ENCODE data around the gene SLC6A5. TPM values are rescaled to one million over a fixed set of nuclear protein-coding genes. Genes with fewer than 3 reads are reported as not detected.
"Not testable (repeated sequence)": the region's sequence is repeated elsewhere in the genome, so short reads cannot be mapped to it uniquely, and the experiment has no call there.

The SLC6A5 gene
- total RNA-seq, 1 experiment from 2014 or later, result not detected

DNA sequence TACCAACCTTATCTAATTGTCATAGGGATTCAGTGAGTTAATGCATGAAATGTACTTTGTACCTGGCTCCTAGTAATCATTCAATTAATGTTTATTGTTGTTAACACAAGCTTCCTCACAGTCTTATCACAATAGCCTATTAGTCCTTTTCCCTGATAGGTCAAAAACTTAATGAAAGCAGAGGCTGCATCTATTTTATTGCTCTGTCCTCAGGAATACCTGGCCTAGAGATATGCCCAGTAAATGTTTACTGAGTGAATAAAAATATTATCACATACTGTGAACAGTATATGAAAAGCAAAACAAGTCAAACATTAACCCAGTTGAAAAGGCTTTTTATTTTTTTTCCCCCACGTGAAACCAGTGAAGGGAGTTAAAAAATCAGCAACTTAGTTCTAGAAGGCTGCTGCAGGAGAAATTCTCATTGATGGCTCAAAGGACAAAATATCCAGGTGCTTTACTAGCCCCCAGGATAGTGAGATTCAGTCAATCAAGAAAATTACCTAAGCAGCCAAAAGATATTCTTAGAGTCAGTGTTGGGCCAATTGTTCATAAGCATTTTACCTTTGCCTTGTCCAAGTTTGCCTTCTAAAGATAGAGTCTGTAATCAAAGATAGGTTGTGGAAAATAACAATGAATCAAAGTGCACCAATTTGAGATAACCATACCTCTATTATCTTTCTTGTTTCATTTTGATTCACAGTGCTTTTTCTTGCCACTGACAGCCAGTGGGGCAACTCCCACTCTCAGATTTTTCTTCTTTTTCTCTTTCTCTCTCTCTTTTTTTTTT is 34.4 kb upstream of the SLC6A5 start:
- H4K20me1 ChIP-seq (ENCODE audit: control insufficient read depth, insufficient read depth, insufficient read length), result no peaks in the 10 kb centered on the region
- H3T11ph ChIP-seq (ENCODE audit: low read length), result no peak overlapping the region
- no peak overlapping the region for H2BK120ac ChIP-seq (ENCODE audit: low read depth, low read length, poor library complexity, severe bottlenecking)
- no peak overlapping the region for H2BK20ac ChIP-seq (ENCODE audit: low read depth, low read length, poor library complexity, severe bottlenecking)
- H3K79me2 ChIP-seq (ENCODE audit: insufficient read depth, low read length), result no peaks in the 10 kb centered on the region
- Mint-ChIP-seq H3K4me3 (no peak overlapping the region), H3K27ac (no peak overlapping the region), H3K9me3 (no peaks in the 10 kb centered on the region), H3K36me3 (ENCODE audit: insufficient read depth in 1 of 3, low read depth in 3 of 3) (no peaks in the 10 kb centered on the region), H3K27me3 (ENCODE audit: low read depth) (peaks cover 6% of the 10 kb centered on the region), H3K4me1 (no peaks in the 10 kb centered on the region)
- H3K9ac ChIP-seq (ENCODE audit: extremely low read depth, insufficient read length, low read length), result no peak overlapping the region
- H3K23ac ChIP-seq (ENCODE audit: insufficient read length, low read depth, low read length), result no peak overlapping the region
- H3K4me1 ChIP-seq (ENCODE audit: insufficient read depth, low read length), result no peaks in the 10 kb centered on the region
- no CpG with 5 or more reads among the region's 1 CpG for WGBS (ENCODE audit: extremely low coverage, insufficient read length, low lambda C conversion rate)
- TF ChIP-seq, protein P1, sequence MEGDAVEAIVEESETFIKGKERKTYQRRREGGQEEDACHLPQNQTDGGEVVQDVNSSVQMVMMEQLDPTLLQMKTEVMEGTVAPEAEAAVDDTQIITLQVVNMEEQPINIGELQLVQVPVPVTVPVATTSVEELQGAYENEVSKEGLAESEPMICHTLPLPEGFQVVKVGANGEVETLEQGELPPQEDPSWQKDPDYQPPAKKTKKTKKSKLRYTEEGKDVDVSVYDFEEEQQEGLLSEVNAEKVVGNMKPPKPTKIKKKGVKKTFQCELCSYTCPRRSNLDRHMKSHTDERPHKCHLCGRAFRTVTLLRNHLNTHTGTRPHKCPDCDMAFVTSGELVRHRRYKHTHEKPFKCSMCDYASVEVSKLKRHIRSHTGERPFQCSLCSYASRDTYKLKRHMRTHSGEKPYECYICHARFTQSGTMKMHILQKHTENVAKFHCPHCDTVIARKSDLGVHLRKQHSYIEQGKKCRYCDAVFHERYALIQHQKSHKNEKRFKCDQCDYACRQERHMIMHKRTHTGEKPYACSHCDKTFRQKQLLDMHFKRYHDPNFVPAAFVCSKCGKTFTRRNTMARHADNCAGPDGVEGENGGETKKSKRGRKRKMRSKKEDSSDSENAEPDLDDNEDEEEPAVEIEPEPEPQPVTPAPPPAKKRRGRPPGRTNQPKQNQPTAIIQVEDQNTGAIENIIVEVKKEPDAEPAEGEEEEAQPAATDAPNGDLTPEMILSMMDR (conservative IDR thresholded peaks at IDR 0.05), result no peak
- H3K9me3 ChIP-seq (ENCODE audit: control insufficient read depth, low read depth, low read length), result no peaks in the 10 kb centered on the region
- no peak overlapping the region for H3K4ac ChIP-seq (ENCODE audit: low read depth, low read length)
- H4K91ac ChIP-seq (ENCODE audit: insufficient read length, low read depth, low read length), result no peak overlapping the region
- DNase-seq, result no peak
- H3K27me3 ChIP-seq (ENCODE audit: insufficient read depth, low read length), result no peaks in the 10 kb centered on the region
- no peak overlapping the region for H3K14ac ChIP-seq (ENCODE audit: insufficient read depth, low read length)
- H3K27ac ChIP-seq (ENCODE audit: insufficient read length, low read depth, low read length), result no peak overlapping the region
- H4K8ac ChIP-seq (replicated peaks; ENCODE audit: insufficient read length, low read depth, low read length), result no peak overlapping the region
- no peak overlapping the region for H3K4me2 ChIP-seq (ENCODE audit: insufficient read depth, insufficient read length, low read length)
- H3K56ac ChIP-seq (ENCODE audit: insufficient read length, low read depth, low read length), result no peak overlapping the region
- H2BK15ac ChIP-seq (ENCODE audit: low read depth, low read length), result no peak overlapping the region
- no peaks in the 10 kb centered on the region for H3K79me1 ChIP-seq (ENCODE audit: insufficient read depth, low read depth, low read length, poor library complexity, severe bottlenecking)
- H3K23me2 ChIP-seq (ENCODE audit: insufficient read length, low read depth, low read length, poor library complexity, severe bottlenecking), result no peaks in the 10 kb centered on the region
- no peak overlapping the region for H4K5ac ChIP-seq (ENCODE audit: insufficient read length, low read depth, low read length)
- no peak overlapping the region for H3K18ac ChIP-seq (ENCODE audit: insufficient read length, low read depth, low read length)
- H2AFZ ChIP-seq (ENCODE audit: low read length), result no peak overlapping the region
- no peak overlapping the region for H2AK5ac ChIP-seq (ENCODE audit: insufficient read length, low read length)
- no peak overlapping the region for H2BK12ac ChIP-seq (ENCODE audit: insufficient read length, low read depth, low read length)
- no peak overlapping the region for H2BK5ac ChIP-seq (ENCODE audit: insufficient read length, low read length)

GRCh38 chr11:20566115-20566514 is 33.3 kb upstream of the SLC6A5 start:
- not testable (repeated sequence) for H3K79me2 ChIP-seq (ENCODE audit: insufficient read depth, low read length); H3K27ac ChIP-seq (ENCODE audit: insufficient read length, low read depth, low read length); H3K4ac ChIP-seq (ENCODE audit: low read depth, low read length); H4K8ac ChIP-seq (replicated peaks; ENCODE audit: insufficient read length, low read depth, low read length); H2BK120ac ChIP-seq (ENCODE audit: low read depth, low read length, poor library complexity, severe bottlenecking); H3K23me2 ChIP-seq (ENCODE audit: insufficient read length, low read depth, low read length, poor library complexity, severe bottlenecking); H3K4me1 ChIP-seq (ENCODE audit: insufficient read depth, low read length); H3K27me3 Mint-ChIP-seq (ENCODE audit: low read depth); H2BK5ac ChIP-seq (ENCODE audit: insufficient read length, low read length); H3K23ac ChIP-seq (ENCODE audit: insufficient read length, low read depth, low read length); H4K91ac ChIP-seq (ENCODE audit: insufficient read length, low read depth, low read length); DNase-seq; H2AK5ac ChIP-seq (ENCODE audit: insufficient read length, low read length); H3K4me3 Mint-ChIP-seq; H3K4me1 Mint-ChIP-seq; H4K5ac ChIP-seq (ENCODE audit: insufficient read length, low read depth, low read length); H3K4me2 ChIP-seq (ENCODE audit: insufficient read depth, insufficient read length, low read length); H3K18ac ChIP-seq (ENCODE audit: insufficient read length, low read depth, low read length); H3K9me3 Mint-ChIP-seq; H3K36me3 Mint-ChIP-seq (ENCODE audit: insufficient read depth in 1 of 3, low read depth in 3 of 3); H2AFZ ChIP-seq (ENCODE audit: low read length); H3K27ac Mint-ChIP-seq; H3T11ph ChIP-seq (ENCODE audit: low read length); H3K9me3 ChIP-seq (ENCODE audit: control insufficient read depth, low read depth, low read length); H3K27me3 ChIP-seq (ENCODE audit: insufficient read depth, low read length); H2BK20ac ChIP-seq (ENCODE audit: low read depth, low read length, poor library complexity, severe bottlenecking); H3K9ac ChIP-seq (ENCODE audit: extremely low read depth, insufficient read length, low read length); H3K14ac ChIP-seq (ENCODE audit: insufficient read depth, low read length); H2BK12ac ChIP-seq (ENCODE audit: insufficient read length, low read depth, low read length); H2BK15ac ChIP-seq (ENCODE audit: low read depth, low read length); H3K56ac ChIP-seq (ENCODE audit: insufficient read length, low read depth, low read length); H4K20me1 ChIP-seq (ENCODE audit: control insufficient read depth, insufficient read depth, insufficient read length); H3K79me1 ChIP-seq (ENCODE audit: insufficient read depth, low read depth, low read length, poor library complexity, severe bottlenecking)
- no CpG with 5 or more reads among the region's 4 CpGs for WGBS (ENCODE audit: extremely low coverage, insufficient read length, low lambda C conversion rate)

Measured in H9 (cell line).